GM19455 (cell line): ENCODE results near the gene FAM228B.

Source experiments
- ATAC-seq: cut with Tn5 transposase; IDR thresholded peaks from one replicate; pipeline ENCODE4 v1.9.1; 2021; ENCODE audit not compliant: unreplicated experiment

Gene FAM228B

DNA sequence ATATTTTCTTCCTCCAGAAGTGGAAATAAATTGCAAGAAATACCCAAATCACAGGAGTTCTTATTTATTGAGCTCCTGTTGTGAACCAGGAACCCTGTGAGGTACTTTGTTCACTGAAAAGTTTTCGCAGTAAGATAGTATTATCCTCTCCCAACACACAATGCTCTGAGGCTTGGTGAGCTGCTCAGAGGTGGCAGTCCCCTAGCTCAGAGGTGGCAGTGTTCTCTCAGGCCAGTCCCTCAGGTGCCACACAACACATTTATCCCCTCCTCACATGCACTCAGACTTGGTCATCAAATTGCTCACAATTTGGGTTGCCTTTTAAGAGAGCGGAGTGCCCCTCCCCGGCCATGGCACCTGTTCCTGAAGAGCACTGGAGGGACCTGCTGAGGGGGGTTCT, 77.5 kb downstream of the FAM228B start:
- no peak for ATAC-seq

- no peak for ATAC-seq
Observed at GRCh38 chr2:24203029-24203786, 79.9 kb downstream of the FAM228B start.

- ATAC-seq: no peak
Observed at GRCh38 chr2:24203787-24204150, 80.5 kb downstream of the FAM228B start.

- ATAC-seq: no peak
Observed at GRCh38 chr2:24204505-24204904, 81.2 kb downstream of the FAM228B start.

GRCh38 chr2:24205131-24205530, 81.9 kb downstream of the FAM228B start:
- ATAC-seq: no peak

DNA sequence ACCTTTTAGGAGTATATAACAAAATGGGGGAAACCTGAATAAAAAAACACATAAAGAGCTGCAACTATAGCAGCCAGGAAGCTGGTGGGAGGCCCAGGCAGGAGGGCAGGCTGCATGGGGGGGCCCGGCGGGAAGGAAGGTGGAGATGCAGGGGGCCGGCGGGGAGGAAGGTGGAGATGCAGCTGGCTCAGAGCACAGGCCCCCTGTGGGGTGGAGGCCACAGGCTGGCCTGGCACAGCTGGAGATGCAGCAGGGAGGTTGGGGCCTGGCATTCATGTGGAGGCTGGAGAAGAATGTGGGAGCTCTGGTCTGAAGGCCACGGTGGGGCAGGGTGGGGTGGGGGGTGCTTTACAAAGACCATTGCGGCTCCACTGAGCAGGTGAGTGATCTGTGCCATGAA, 83.0 kb downstream of the FAM228B start:
- no peak for ATAC-seq

DNA sequence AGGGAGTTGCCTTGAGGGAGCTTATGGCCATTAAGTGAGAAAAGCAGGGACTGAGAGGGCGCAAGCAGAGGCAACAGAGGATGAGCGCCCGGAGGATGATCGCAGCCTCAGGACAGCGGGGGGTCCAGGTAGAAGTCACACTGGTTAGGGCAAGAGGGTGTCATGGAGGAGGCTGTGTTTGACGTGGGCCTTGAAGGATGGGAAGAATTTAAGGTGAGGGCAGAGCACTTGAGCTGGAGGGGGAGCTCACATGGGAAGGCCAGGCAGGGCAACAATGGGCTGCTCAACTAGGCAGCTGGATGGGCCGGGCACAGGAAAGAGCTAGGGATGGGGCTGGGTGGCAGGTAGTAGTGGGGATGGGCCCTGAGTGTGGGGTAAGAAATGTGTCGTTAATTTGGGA, 83.4 kb downstream of the FAM228B start:
- no peak for ATAC-seq

DNA sequence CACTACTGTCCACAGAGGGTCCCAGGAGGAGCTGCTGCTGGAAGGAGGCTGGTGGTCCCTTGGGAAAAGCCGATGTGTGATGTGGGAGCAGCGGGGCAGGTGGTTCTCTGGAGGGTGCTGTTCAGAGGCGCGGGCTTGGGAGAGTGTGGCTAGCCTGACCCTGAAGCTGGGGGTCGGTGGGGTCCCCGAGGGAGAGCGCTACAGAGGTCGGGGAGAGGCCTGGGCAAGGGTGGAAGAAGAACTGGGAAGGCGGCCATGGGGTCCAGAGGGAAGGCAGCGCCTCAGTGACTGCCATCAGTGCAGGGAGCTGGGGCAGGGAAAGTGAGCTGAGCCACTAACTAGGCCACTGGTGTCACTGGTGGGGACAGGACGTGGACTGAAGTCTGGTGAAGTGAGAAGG, 84.1 kb downstream of the FAM228B start:
- ATAC-seq: no peak

- no peak for ATAC-seq
Observed at GRCh38 chr2:24208490-24208889, 85.2 kb downstream of the FAM228B start.

- ATAC-seq: no peak
Observed at GRCh38 chr2:24209389-24210105, 86.3 kb downstream of the FAM228B start.

DNA sequence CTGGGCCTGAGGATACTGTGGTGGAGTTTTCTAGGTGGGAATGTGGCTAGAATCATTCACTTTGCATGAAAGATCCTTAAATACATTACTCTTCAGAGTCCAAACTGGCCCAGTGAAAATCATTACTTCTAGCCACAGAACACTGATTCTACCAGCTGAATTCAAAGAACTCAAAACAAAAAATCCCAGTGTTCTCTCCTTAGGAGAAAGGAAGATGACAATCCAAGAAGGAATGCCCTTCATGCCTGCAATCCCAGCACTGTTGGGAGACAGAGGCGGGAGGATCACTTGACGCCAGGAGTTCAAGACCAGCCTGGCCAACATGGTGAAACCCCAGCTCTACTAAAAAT, 86.8 kb downstream of the FAM228B start:
- ATAC-seq: no peak

DNA sequence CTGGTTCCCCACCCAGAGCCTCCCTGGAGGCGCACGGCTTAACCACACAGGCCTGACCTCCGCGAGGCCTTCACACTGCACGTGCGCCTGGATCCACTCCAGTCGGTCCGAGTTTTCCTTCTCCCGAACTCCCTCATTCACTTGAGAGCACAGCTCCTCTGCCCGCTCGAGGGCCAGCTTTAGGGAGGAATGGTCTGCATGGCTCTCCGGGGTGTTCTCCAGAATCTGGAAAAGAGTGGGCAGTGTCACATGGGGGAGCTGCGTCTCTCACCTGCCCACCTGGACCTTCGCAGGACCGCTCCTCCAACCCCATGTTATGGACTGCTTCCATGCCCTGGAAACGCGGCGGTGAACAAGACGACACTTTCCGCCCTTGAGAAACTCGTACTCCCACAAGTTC, 87.5 kb downstream of the FAM228B start:
- ATAC-seq: no peak

DNA sequence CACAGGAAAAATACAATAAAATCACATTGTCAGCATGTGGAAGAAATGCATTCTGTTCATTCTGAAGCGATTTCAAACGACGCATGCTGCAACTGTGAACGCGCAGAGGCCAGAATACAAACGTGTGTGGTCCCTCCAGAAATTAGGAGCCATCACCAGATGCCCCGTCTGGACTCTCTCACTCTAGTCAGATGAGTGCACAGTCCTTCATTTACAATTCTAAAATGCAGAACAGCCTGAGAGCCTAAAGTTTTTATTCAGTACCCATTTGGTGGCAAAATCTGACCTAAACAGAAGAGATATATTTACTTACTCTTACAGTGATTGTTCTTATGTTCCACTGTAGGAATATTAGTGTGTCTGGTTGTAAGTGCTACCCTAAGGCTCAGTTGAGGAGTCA, 88.1 kb downstream of the FAM228B start:
- ATAC-seq: no peak

DNA sequence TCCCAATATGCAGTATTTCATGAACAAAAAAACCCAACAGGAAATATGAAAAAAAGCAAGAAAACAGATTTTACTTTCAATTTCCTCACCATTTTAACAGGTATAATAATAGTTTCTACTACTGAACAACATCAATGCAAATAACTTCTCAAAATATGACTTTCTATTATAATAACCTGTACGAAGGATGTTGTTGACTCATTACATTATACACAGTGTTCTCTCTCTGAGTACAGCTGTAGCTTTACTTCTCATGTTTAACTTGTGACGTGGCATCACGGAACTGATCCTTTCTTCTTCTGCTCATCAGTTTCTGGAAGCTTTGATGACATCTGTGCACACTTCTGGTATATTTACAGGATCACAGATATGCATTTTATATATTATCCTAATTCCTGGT, 91.6 kb downstream of the FAM228B start:
- peak; percentile 95 for ATAC-seq
